Measurements from ENCODE around the gene SYNCRIP. TPM values are rescaled to one million over a fixed set of nuclear protein-coding genes. Genes with fewer than 3 reads are reported as not detected.
"Not testable (repeated sequence)": the region's sequence is repeated elsewhere in the genome, so short reads cannot be mapped to it uniquely, and the experiment has no call there.

Gene SYNCRIP
- total RNA-seq, 1 donor from 2014 or later, result 96.8 TPM

GRCh38 chr6:85591207-85591606 lies 51.5 kb downstream of the SYNCRIP start:
- Mint-ChIP-seq H3K4me3 (ENCODE audit: unreplicated experiment) (no peak overlapping the region), H3K9me3 (ENCODE audit: unreplicated experiment) (no peaks in the 10 kb centered on the region), H3K27me3 (ENCODE audit: unreplicated experiment) (peaks cover 8% of the 10 kb centered on the region), H3K36me3 (ENCODE audit: low read depth, unreplicated experiment) (peaks cover 3% of the 10 kb centered on the region), H3K27ac (ENCODE audit: unreplicated experiment) (no peak overlapping the region), H3K4me1 (ENCODE audit: unreplicated experiment) (peaks cover 16% of the 10 kb centered on the region)
- DNase-seq (ENCODE audit: low spot score), result no peak
- TF ChIP-seq CTCF (IDR thresholded peaks at IDR 0.05; ENCODE audit: unreplicated experiment), result no peak

GRCh38 chr6:85585741-85586140 lies 56.9 kb downstream of the SYNCRIP start:
- Mint-ChIP-seq H3K9me3 (ENCODE audit: unreplicated experiment) (no peaks in the 10 kb centered on the region), H3K4me1 (ENCODE audit: unreplicated experiment) (peaks cover 10% of the 10 kb centered on the region)
- no peak for TF ChIP-seq CTCF (IDR thresholded peaks at IDR 0.05; ENCODE audit: unreplicated experiment)

GRCh38 chr6:85582832-85583231 lies 59.9 kb downstream of the SYNCRIP start:
- H3K27me3 Mint-ChIP-seq (ENCODE audit: unreplicated experiment); H3K27ac Mint-ChIP-seq (ENCODE audit: unreplicated experiment); DNase-seq (ENCODE audit: low spot score); H3K4me3 Mint-ChIP-seq (ENCODE audit: unreplicated experiment); H3K9me3 Mint-ChIP-seq (ENCODE audit: unreplicated experiment): not testable (repeated sequence)
- Mint-ChIP-seq H3K36me3 (ENCODE audit: low read depth, unreplicated experiment) (peaks cover 42% of the 10 kb centered on the region), H3K4me1 (ENCODE audit: unreplicated experiment) (peaks cover 23% of the 10 kb centered on the region)

More at GRCh38 chr6:85585741-85586140, 56.9 kb downstream of the SYNCRIP start:
- Mint-ChIP-seq H3K4me3 (ENCODE audit: unreplicated experiment) (peak overlapping the region; percentile 17), H3K27ac (ENCODE audit: unreplicated experiment) (no peak overlapping the region), H3K27me3 (ENCODE audit: unreplicated experiment) (peaks cover 3% of the 10 kb centered on the region), H3K36me3 (ENCODE audit: low read depth, unreplicated experiment) (peaks cover 38% of the 10 kb centered on the region)
- DNase-seq (ENCODE audit: low spot score), result no peak

- Mint-ChIP-seq H3K9me3 (ENCODE audit: unreplicated experiment) (no peaks in the 10 kb centered on the region), H3K36me3 (ENCODE audit: low read depth, unreplicated experiment) (peaks cover 42% of the 10 kb centered on the region), H3K27me3 (ENCODE audit: unreplicated experiment) (peaks cover 3% of the 10 kb centered on the region), H3K4me1 (ENCODE audit: unreplicated experiment) (peaks cover 23% of the 10 kb centered on the region), H3K27ac (ENCODE audit: unreplicated experiment) (peak overlapping the region; percentile 34), H3K4me3 (ENCODE audit: unreplicated experiment) (no peak overlapping the region)
- no peak for DNase-seq (ENCODE audit: low spot score)
- TF ChIP-seq CTCF (IDR thresholded peaks at IDR 0.05; ENCODE audit: unreplicated experiment), result no peak
Measured at GRCh38 chr6:85581572-85581971, 61.1 kb downstream of the SYNCRIP start.

- Mint-ChIP-seq H3K4me1 (ENCODE audit: unreplicated experiment) (peaks cover 23% of the 10 kb centered on the region), H3K27ac (ENCODE audit: unreplicated experiment) (peak overlapping the region; percentile 34), H3K27me3 (ENCODE audit: unreplicated experiment) (peaks cover 2% of the 10 kb centered on the region), H3K36me3 (ENCODE audit: low read depth, unreplicated experiment) (peaks cover 39% of the 10 kb centered on the region), H3K4me3 (ENCODE audit: unreplicated experiment) (no peak overlapping the region), H3K9me3 (ENCODE audit: unreplicated experiment) (no peaks in the 10 kb centered on the region)
- no peak for DNase-seq (ENCODE audit: low spot score)
- TF ChIP-seq CTCF (IDR thresholded peaks at IDR 0.05; ENCODE audit: unreplicated experiment), result no peak
Measured at GRCh38 chr6:85580878-85581267, 61.8 kb downstream of the SYNCRIP start.
